LHCN-M2 (cell line): ENCODE measurements around the gene SLC35B1. TPM values are rescaled to one million over a fixed set of nuclear protein-coding genes. Genes with fewer than 3 reads are reported as not detected.

ENCODE experiments used
- DNase-seq: peaks from one replicate; pipeline ENCODE4 v3.0.0-alpha.2; 2012; ENCODE audit warnings: low read depth
- total RNA-seq: library from RNA; depleted of rRNA; stranded (reverse); fragments of >200 nt; gene quantifications from 2 replicates; pipeline ENCODE4 v1.2.3, GENCODE V29; 2014

The SLC35B1 gene
- total RNA-seq, 1 experiment from 2014 or later, result 73.8 TPM

DNA sequence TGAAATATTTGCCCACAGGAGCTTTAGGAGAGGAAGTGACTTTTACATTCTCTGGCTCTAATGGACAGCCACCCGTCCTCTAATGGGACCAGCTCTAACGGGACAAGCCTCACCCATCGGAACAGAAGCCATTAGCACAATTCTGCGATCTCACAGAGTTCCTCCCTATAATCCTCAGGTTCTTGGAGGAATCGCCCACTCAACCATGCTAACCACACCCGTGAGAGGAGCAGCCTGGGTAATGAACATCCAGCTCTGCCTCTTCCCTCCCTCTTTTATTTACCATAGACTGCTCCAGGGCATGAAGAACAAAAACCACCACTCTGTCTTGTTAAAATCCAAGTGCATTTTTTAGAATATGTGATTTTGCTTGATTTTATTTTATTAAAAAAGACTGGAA is 6.8 kb downstream of the SLC35B1 start:
- DNase-seq, result no peak

DNA sequence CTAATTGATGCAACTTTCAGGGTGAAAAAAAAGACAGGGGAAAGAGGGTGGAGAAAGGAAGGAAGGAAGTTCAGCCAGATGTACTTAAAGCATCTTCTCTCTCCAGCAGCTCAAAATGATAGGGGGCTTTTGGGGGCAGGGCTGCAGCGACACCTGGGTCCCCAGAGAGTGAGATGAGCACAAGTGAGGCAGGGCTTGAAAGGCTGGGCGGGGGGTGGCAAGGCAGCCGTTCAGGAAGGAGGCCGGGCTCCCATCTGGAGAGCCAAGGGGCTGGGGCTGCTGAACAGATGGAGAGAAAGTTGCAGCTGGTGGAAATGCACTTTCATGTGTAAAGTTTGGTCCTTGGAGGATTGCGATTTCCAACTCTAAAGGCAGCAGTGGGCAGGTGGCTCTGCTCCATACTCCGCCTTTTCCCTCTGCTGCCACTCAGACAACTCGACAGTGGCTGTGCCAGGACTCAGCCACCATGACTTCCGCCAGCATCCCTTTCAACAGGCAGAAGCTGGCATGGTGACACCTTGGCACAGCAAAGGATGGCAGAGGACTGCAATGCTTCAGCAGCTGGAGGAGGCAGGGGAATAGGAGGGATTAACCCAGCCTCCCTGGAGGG is 7.7 kb downstream of the SLC35B1 start:
- no peak for DNase-seq

DNA sequence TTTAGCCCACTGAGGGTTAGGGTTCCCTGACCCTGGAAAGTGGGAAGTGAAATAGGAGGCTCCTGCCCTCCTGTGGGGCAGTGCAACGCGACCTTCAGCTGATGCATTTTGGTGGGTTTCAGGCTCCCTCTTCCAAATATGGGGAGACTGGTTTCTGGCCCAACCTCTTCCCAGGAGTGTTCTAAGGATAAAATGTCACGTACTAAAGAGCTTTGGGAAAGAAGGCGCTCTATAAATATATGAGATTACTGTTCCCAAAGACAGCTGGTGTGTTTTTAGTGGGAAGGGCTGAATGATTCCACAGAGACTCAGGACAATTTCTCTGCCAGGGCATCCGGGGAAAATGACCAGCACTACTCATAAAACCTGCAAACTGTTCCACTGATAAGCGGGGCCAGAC is 9.8 kb downstream of the SLC35B1 start:
- no peak for DNase-seq

DNA sequence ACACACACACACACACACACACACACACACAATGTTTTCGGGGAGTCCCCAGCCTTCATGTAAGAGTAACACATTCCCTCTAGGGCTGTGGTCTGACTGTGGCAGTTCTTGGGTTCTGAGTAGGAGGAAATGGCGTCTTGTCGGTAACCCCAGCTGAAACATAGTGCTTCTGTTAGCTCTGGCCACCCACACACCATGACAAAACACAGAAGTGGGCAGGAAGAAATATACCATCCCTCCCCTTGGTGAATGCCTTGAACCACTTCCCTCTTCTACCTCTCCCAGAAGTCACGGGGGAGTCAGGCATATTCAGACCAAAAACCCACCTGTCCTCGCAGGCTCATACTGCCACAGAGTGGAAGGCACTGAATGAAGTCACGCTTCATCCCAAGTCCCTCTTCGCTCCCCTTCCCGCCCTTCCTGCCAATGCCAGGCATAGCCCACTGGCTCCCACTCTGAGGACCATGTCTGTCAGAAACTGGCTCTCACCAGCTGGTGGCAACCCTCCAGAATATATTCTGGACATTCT is 11.5 kb downstream of the SLC35B1 start:
- no peak for DNase-seq

DNA sequence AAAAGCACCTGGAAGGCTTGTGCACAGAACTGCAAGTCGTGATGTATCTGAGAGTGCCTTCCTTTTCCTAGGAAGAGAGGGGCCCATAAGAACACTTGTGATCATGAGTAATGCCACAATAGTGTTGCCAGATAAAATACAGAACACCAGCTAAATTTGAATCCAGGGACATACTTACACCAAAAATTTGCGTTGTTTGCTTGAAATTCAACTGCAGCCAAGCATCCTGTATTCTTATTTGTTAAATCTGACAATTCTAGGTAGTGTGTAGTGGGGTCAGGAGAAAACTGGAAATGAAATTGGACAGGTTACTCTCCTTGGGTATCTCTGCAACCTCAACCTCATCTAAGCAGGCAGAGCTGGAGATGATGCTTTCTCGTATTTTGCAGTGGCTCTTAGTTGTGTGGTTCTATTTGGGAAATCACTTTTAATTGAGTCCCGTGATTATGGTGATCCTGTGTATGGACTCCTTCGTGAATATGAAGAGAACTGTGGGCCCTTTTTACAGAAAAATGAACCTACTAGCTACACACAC is 12.0 kb downstream of the SLC35B1 start:
- no peak for DNase-seq

DNA sequence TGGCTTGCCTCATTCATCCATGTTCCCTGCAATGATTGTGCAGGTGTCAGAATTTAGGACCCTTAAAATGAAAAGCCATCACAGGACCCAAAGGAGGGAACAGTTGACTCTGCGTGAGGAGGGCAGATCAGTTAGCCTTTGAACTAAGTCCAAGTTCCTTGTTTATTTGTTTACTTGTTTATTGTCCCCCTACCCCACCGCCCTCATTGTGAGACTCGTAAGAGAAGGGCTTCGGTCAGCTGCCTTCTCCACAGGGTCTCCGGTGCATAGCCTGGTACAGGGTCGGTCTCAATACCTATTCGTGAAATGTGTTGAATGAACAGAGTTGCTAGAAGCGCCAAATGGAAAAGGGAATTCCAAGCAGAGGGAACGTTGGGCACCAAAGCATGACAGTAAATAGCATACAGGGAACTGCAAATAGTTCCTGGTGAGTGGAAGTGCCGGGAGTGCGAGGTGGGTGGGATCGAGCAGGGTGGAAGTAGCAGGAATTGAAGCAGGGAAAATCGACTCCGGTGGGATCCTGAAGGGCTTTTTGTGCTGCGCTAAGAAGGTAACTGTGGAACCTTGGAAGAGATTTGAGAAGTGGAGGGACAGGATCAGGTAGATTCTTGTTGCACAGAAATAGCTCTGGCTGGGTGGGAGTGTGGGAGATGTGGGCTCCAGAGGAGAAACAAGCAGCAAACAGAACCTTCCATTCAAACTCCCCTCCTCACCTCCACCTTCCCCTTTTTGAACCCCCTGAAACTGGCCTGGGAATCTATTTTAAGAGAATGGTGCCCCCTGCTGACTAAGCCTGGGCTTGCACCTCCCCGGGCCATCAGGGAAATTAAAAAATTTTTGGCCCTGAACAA is 12.7 kb downstream of the SLC35B1 start:
- no peak for DNase-seq

DNA sequence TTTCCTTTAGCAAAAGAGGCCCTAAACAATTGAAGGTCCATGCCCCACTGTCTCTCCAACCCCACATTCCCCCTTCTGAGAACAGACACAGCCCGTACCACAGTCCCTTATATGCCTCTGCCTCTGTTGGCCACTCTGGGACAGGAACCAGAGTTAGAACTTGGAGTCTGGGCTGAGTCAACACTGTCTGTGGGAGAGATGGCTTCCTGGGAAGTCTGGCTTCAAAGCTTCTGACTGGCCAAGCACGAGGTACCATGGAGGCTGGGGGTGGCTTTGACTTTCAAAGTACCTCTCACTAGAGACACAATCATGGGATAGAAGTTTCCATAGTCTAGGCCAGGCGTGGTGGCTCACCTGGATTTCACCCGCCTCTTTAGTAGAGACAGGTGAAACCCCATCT is 15.0 kb downstream of the SLC35B1 start:
- DNase-seq, result no peak

DNA sequence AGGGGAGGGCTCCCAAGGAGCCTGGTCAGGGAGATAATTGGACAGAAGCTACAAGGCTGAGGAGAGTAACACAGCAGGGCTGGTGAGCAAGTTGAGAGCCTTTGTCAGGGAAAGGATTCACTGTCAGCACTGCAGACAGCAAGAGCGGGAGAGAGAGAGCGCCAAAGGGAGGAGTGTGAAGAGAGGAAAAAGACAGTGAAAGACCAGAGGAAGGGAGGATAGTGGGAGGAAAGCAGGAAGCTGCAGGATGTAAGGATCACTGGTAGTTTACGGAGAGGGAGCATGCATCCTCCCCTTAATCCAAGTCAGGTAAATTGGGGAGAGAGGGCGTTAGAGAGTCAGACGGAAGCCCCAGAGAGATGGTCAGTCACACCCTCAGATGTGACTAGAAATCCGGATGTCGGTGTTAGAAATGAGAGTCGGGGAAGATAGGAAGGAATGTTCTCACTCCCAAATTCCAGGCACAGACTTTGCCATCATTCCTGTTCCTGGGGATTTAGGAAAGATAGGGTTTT is 16.0 kb downstream of the SLC35B1 start:
- no peak for DNase-seq

DNA sequence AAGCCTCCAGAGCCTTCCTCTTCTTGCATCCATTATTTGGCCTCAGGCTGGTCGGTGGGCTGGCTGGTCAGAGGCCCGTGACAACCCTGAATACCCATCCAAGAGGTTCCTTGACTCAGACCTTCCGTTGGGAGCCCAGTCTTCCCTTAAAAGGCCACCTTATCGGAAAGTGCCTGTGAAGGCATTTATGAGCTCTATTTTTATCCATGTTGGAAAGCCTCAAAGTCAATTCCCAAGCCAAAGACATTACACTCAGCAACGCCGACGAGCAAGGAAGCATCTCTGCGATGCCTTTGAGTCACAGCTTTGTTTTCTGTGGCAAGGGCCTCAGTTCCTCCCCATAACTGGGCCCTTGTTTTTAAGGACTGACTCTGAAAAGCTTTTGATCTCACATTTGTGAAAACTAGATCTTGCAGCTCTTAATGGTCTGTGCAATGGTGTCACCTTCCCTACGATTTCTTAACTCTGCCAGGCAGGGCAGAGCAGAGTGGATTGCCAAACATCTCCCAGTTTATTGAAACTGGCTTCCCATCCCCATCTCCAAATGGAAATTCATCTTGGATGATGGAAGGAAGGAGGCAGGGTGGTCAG is 16.6 kb downstream of the SLC35B1 start:
- DNase-seq, result no peak

DNA sequence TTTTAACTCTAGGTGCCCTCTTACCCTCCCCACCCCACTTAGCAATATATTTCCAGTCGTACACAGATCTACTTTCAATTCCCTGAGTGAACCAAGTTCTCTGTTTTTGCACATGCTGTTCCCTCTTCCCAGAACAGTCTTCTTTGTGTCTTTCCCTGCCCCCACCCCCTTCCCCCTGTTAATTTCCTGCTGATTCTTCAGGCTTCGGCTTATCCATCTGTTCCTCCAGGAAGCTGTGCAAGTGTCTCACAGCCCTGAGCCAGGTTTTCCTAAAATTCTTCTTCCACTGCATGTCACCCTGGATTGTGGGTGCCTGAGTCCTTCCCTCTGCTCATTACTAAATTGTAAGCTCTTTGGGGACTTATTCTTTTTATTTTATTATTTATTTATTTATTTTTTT is 17.5 kb downstream of the SLC35B1 start:
- DNase-seq, result no peak

DNA sequence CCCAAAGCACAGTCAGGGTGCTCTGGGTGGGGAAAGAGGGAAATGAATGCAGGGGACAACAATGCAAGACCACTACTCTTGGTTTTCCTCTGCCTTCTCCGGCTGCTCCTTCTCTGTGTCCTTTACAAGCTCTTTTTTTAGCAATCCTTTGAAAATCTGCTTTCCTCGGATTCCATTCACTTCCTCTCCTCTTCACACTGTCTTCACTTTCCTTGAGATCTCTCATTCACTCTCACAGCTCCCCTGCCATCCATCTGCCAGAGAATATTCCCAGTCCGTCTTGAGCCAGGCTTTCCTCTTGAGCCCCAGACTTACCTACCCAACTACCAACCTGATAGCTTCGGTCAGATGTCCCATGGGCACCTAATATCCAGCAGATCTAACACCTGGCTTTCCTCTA is 18.9 kb downstream of the SLC35B1 start:
- no peak for DNase-seq

DNA sequence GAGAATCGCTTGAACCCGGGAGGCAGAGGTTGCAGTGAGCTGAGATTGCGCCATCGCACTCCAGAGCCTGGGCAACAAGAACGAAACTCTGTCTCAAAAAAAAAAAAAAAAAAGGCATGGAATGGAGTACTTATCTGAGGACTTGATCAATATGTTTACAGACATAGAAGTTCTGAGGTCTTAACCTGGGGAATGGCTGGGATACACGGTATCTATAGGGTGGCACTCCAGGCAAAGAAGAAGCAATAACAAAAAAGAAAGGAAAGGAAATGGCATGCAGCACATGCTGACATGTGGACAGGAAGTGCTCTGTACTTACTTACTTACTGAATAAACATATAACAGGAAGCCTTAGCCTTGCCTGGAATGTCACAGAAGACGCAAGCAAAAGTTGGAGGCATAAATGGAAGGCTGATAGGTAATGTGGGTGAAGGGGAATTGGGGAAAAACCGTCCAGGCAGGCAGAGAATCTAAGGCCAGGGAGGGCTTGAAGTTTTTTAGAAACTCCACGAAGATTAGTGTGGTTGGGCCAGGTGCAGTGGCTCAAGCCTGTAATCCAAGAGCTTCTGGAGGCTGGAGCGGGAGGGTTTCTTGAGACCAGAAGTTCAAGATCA is 19.8 kb downstream of the SLC35B1 start:
- DNase-seq, result peak; percentile 29

DNA sequence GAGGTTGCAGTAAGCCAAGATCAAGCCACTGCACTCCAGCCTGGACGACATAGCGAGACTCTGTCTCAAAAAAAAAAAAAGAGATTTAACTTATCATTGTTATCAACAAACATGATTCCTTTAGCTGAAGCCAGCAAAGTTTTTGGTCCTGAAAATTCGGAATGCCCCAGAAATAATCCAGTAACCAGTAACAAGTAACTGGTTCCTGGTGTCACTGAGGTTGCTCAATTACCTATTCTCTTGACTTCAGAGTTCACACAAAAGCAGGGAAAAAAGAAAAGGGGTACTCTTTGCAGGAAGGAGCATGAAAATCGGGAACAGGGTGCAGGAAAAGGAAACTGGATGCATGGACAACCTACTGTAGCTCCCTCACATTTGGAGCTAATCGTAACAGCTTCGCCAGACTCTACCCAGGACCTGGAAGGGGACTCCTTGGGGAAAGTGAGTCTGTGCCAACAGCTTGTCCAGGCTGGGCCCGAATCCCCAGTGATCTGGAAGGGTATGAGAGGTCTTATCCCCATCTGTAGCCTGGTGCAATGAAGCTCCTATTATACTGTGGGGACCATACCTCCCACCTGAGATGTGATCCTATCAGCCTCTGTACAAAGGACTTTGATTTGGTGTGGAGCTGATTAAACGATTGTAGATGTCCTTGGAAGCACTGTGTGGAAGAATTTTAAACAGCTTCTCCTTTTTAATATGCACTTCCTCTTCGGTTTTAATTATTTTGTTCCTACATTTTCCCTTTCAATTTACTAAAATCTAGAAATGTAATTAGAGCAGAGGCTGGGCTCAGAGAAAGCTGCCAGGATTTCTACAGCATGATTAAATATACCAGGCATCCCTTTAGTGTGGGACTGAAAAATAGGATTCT is 26.4 kb downstream of the SLC35B1 start:
- DNase-seq, result no peak

DNA sequence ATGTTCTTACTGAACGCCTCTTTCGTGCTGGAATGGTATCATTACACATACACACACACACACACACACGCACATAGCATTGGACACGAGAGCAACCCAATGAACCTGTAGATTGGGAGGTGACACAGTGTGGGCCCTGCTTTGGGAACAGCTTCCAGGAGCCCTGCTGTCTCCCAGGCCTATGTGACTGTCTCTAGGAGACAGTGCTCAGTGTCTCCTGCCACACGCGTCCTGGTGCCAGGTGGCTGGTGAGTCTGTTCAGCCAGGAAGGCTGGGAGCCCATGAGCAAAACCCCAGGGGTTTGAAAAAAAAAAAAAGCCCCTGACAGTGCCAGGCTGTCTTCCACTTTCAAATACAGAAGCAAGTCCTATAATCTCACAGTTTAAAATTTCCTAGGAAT is 27.4 kb downstream of the SLC35B1 start:
- no peak for DNase-seq

DNA sequence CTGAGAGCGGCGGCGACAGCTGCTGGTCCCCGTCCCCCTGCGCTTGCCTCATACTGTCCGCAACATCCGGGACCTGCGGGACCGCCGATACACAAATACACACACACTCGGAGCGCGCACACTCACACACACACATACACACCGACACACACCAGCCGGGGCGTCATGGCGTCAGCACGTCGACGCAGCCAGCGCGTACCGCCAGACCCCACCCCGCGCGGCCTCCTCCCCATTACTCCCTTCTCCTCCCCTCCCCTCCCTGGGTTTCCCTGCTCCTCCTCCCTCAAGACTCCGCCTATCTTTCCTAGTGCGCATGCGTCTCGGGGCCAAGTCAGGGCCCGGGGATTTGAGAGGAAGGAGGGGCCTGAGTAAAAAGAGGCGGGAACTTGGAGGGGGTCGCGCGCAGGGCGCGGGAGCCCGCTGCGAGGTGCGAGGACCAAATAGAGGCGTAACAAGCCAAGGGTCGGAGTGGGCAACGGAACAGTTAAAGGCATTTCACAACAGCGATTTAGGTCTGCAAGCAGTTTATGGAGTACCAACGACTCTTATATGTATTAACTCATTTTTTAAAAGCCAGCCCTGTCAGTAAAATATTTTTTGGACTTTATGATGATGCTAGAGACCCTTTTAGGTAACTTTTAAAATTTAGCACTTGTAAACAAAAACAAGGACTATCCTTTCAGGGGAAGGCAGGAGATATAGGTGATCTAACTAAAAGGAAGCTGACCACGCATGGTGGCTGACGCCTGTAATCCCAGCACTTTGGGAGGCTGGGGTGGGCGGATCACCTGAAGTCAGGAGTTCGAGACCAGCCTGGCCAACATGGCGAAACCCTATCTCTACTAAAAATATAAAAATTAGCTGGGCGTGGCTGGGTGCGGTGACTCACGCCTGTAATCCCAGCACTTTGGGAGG is 29.6 kb downstream of the SLC35B1 start, which contains the start of gene SPOP:
SPOP (minus strand) TSS at position 165 of the 915 bp plus-strand sequence. CDS start 55,287 bp downstream, outside the sequence.
- DNase-seq, result peak; percentile 100

DNA sequence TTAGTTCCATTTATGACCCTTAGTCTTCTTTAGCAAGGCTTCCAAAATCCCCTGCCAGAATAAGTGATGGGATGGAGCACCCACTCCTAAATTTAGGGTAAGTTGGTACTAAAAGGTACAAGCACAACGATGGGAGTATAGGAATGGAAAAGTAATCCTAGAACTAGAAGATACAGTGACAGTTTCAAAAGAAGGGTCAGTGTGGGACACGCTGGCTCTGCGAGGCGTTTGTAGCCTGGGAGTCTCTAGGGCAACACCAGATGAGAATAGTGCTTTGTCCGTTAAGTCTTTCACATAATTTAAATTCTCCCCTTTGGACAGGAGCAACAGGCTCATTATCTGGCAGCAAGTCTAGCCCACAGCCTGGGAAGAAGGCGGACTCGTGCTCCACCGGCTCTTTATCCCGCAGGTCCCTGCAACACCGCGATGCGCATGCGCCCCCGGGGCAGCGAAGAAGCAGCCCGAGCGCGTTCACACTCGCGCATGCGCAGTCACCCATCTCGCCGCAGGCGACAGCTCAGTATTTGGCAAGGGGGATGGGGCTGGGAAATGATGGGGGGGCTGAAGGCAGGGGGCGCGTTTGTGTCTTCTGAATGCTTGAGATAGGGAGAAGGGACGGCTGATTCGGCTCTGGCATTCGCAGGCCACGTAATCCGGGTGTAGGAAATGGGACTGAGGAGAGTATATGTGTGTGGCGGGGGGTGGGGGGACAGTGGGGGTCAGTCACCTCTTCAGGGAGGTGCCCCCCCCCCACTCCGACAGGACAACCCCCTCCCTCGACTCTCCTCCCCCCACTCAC is 30.4 kb downstream of the SLC35B1 start:
- peak; percentile 91 for DNase-seq

DNA sequence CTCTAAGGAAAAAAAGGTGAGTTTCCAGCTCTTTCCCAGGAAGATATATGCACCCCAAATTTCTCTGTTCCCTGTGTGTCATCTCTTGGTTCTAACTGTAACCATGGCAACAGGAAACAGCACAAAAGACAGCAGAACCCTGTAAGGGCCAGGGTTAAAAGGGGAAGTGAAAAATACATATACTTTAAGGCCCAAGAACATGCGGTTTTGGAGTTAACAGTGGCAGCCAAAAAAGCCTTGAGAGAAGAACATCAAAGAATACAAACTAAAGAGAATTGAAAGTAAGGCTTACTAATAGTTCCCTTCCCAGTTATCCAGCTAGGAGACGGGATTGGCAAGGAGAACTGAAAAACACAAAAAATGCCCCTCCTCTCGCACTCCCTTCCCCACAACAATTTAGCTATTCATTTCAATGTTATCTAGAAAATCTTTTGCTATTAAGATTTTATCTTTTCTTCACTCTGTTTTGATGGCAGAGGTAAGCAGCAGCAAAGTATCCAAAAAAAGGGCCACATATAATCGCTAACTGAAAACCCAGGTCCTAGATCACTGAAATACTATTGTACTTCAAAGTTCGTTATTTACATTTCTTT is 31.4 kb downstream of the SLC35B1 start:
- peak; percentile 66 for DNase-seq

DNA sequence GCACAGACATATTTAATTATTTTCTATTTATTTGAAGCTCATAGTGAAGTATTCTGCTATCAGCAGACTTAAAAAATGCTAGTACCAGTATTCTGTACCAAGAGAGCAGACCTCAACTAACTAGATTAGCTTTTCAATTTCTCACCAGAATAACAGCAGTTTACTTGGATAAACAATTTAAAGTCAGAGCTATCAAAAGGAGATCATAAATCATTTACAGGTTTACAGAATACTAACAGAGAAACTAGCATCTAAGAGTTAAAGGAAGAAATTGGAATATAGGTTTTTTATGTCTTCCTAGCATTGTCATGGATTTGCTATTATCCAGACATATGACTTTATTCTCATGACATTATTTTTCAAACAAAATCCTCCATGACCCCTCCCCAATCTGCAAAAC is 33.3 kb downstream of the SLC35B1 start:
- DNase-seq, result no peak
